ENCODE results near the gene NPM3.

The NPM3 gene

DNA sequence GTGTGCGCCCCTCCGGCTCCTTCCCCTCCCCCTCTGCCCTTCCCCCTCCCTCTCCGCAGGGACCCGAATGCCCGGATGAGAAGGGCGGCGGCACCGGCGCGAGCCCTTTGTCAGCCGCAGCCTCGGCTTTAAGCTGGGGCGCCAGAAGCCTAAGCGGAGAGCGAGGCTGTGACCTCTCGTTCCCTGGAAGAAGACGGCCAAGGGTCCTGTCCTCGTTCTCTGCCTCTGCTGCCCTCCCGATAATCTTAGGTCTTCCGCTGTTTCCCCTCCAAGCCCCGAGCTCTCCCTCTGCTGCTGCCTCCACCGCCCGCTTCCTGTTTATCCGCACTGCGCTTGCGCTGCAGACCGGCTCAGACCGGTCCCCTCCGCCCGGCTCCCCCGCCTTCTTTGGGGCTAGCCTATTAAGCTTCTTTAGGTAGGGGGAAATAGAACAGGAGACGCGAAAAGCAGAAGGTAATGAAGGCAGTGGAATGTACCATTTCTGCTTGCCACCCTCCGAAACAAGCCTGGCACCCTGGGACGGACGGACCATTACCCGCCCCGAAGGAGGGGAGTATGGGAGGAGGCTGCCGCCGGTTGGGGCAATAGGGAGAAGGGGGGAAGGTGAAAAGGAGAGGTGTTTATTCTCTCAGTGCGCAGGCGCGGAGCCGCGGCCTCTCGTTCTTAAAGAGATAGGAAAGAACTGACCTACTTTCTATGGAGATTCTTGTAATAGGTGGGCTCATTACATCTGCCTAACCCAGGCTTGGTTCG, 35.0 kb upstream of the NPM3 start, which contains the start of gene OGA:
Gene OGA (minus strand): TSS at position 326 of the 753 bp plus-strand sequence. CDS start 422 bp downstream, outside the sequence.
- POLR2A ChIA-PET: interaction anchor here (0.6 to 2.9 kb wide), 22 partner anchors 9 to 743 kb away, joined by 3 to 24 read pairs (median 3); partner anchors contain the start of gene NPM3
- DNase-seq (ENCODE audit: extremely low spot score): peak; percentile 96
- peak; percentile 86 for TF ChIP-seq BHLHE40 (IDR thresholded peaks at IDR 0.05; ENCODE audit: borderline replicate concordance)
- TF ChIP-seq LEF1 (IDR thresholded peaks at IDR 0.05; ENCODE audit: borderline replicate concordance): peak; percentile 76; the same call in 1 of the 2 replicates
- no peak for TF ChIP-seq ZNF384 (IDR thresholded peaks at IDR 0.05)
- no peak for TF ChIP-seq SUZ12 (IDR thresholded peaks at IDR 0.05)
- TF ChIP-seq ELF4 (IDR thresholded peaks at IDR 0.05): peak; percentile 56; the same call in 1 of the 2 replicates
- TF ChIP-seq CTBP1 (IDR thresholded peaks at IDR 0.05; ENCODE audit: borderline replicate concordance): no peak
- no peak; the same call in 1 of the 2 replicates for TF ChIP-seq L3MBTL2 (conservative IDR thresholded peaks at IDR 0.05)
- no peak for TF ChIP-seq FOXA1 (IDR thresholded peaks at IDR 0.05)
- TF ChIP-seq HDGF (IDR thresholded peaks at IDR 0.05; ENCODE audit: borderline replicate concordance): no peak
- no peak for TF ChIP-seq TARDBP (IDR thresholded peaks at IDR 0.05)
- TF ChIP-seq FOXK2 (IDR thresholded peaks at IDR 0.05): peak; percentile 97
- no peak for TF ChIP-seq NFRKB (IDR thresholded peaks at IDR 0.05)
- peak; percentile 95 for TF ChIP-seq FOXM1 (IDR thresholded peaks at IDR 0.05; ENCODE audit: borderline replicate concordance)
- TF ChIP-seq ARNT (IDR thresholded peaks at IDR 0.05): 0 out of 2 replicates have a peak, but pooled peaks have one; percentile 21
- TF ChIP-seq SP1 (IDR thresholded peaks at IDR 0.05): no peak
- no peak for TF ChIP-seq PKNOX1 (IDR thresholded peaks at IDR 0.05)
- CTCF ChIA-PET: interaction anchor here (0.6 to 2.1 kb wide), 6 partner anchors 18 to 604 kb away, joined by 3 to 12 read pairs (median 6); no protein-coding TSS in a partner anchor

GRCh38 chr10:101817337-101818118, 34.3 kb upstream of the NPM3 start:
- ChIA-PET POLR2A (interaction anchor here (0.5 to 2.9 kb wide), 16 partner anchors 10 to 294 kb away, joined by 3 to 24 read pairs (median 3); partner anchors contain the start of gene NPM3), CTCF (interaction anchor here (0.6 to 2.0 kb wide), 5 partner anchors 18 to 604 kb away, joined by 3 to 12 read pairs (median 9); no protein-coding TSS in a partner anchor)
- peak; percentile 24; the same call in 1 of the 2 replicates for TF ChIP-seq L3MBTL2 (conservative IDR thresholded peaks at IDR 0.05)
- no peak for TF ChIP-seq SP1 (IDR thresholded peaks at IDR 0.05)
- DNase-seq (ENCODE audit: extremely low spot score): peak; percentile 48

DNA sequence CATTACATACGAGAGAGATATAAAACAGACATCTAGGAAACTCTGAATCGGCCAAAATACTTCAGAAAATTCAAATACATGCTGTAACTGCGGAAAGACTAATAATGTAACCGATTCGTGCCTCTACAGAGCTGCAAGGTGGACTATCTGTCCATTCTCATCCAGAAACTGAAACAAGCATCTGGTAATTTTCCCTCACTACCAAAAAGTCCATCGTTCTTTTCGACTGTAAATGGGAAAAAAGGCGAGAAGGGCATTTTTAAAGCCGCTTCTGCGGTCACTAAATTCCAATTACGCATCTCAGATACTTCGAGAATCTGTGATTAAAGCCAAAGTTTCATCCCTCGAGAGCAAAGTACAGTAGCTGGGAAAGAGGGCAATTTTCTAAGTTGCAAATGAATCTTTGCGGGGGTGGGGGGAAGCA, 33.7 kb upstream of the NPM3 start:
- CTCF ChIA-PET: interaction anchor here (1.7 kb wide), 1 partner anchor 24 kb away, joined by 9 read pairs; no protein-coding TSS in a partner anchor
- no peak for DNase-seq (ENCODE audit: extremely low spot score)
- POLR2A ChIA-PET: interaction anchor here (0.5 to 1.8 kb wide), 2 partner anchors 13 to 40 kb away, joined by 3 to 7 read pairs; no protein-coding TSS in a partner anchor
- TF ChIP-seq SP1 (IDR thresholded peaks at IDR 0.05) (no peak), FOXK2 (IDR thresholded peaks at IDR 0.05) (no peak), NFRKB (IDR thresholded peaks at IDR 0.05) (no peak), SUZ12 (IDR thresholded peaks at IDR 0.05) (no peak), L3MBTL2 (conservative IDR thresholded peaks at IDR 0.05) (no peak), ARNT (IDR thresholded peaks at IDR 0.05) (no peak), CTBP1 (IDR thresholded peaks at IDR 0.05; ENCODE audit: borderline replicate concordance) (no peak), FOXM1 (IDR thresholded peaks at IDR 0.05; ENCODE audit: borderline replicate concordance) (no peak), ELF4 (IDR thresholded peaks at IDR 0.05) (no peak), BHLHE40 (IDR thresholded peaks at IDR 0.05; ENCODE audit: borderline replicate concordance) (no peak), ZNF384 (IDR thresholded peaks at IDR 0.05) (no peak), PKNOX1 (IDR thresholded peaks at IDR 0.05) (no peak), HDGF (IDR thresholded peaks at IDR 0.05; ENCODE audit: borderline replicate concordance) (no peak), TARDBP (IDR thresholded peaks at IDR 0.05) (no peak), LEF1 (IDR thresholded peaks at IDR 0.05; ENCODE audit: borderline replicate concordance) (no peak), FOXA1 (IDR thresholded peaks at IDR 0.05) (no peak)

GRCh38 chr10:101816376-101816775, 33.1 kb upstream of the NPM3 start:
- TF ChIP-seq ARNT (IDR thresholded peaks at IDR 0.05): no peak
- no peak for TF ChIP-seq TARDBP (IDR thresholded peaks at IDR 0.05)
- no peak for TF ChIP-seq HDGF (IDR thresholded peaks at IDR 0.05; ENCODE audit: borderline replicate concordance)
- TF ChIP-seq BHLHE40 (IDR thresholded peaks at IDR 0.05; ENCODE audit: borderline replicate concordance): no peak
- no peak for TF ChIP-seq NFRKB (IDR thresholded peaks at IDR 0.05)
- TF ChIP-seq PKNOX1 (IDR thresholded peaks at IDR 0.05): no peak
- TF ChIP-seq FOXM1 (IDR thresholded peaks at IDR 0.05; ENCODE audit: borderline replicate concordance): no peak
- TF ChIP-seq FOXA1 (IDR thresholded peaks at IDR 0.05): no peak
- no peak for TF ChIP-seq ELF4 (IDR thresholded peaks at IDR 0.05)
- no peak for TF ChIP-seq FOXK2 (IDR thresholded peaks at IDR 0.05)
- no peak for TF ChIP-seq SP1 (IDR thresholded peaks at IDR 0.05)
- TF ChIP-seq CTBP1 (IDR thresholded peaks at IDR 0.05; ENCODE audit: borderline replicate concordance): no peak
- TF ChIP-seq SUZ12 (IDR thresholded peaks at IDR 0.05): no peak
- no peak for TF ChIP-seq LEF1 (IDR thresholded peaks at IDR 0.05; ENCODE audit: borderline replicate concordance)
- TF ChIP-seq L3MBTL2 (conservative IDR thresholded peaks at IDR 0.05): no peak
- TF ChIP-seq ZNF384 (IDR thresholded peaks at IDR 0.05): no peak
- ChIA-PET POLR2A (no interaction called here), CTCF (interaction anchor here (1.7 to 2.2 kb wide), 2 partner anchors 24 to 35 kb away, joined by 6 to 9 read pairs; no protein-coding TSS in a partner anchor)
- DNase-seq (ENCODE audit: extremely low spot score): no peak
